ENCODE data around the gene NECTIN1.
A peak's percentile ranks its signal among the peaks of the same experiment; 100 is the strongest.

The NECTIN1 gene

GRCh38 chr11:119772641-119773415, 43.8 kb upstream of the NECTIN1 start:
- peak overlapping the region; percentile 58 for H3K27ac ChIP-seq
- peak; percentile 72 for TF ChIP-seq CTCF (conservative IDR thresholded peaks at IDR 0.05)

DNA sequence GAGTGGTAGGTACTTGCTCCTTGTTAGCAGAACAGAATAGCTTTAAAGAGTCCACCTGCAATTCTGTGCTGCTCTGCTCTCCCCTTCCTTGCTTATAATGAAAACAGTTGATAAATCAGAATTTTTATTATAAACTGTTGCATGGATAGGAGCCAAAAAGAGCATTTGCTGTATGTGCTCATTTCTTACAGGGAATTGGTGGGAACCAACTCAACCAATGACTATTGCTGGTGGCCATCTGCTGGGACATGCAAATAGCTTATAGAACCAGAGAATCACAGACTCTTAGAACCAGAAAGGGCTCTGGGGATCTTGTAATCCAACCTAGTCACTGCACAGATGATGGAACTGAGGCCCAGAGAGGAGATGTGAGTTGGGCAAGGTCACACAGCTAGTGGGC, 43.1 kb upstream of the NECTIN1 start:
- TF ChIP-seq CTCF (conservative IDR thresholded peaks at IDR 0.05), result no peak
- H3K27ac ChIP-seq, result 0 out of 2 replicates have a peak overlapping the region, but pooled peaks have one; percentile 58

DNA sequence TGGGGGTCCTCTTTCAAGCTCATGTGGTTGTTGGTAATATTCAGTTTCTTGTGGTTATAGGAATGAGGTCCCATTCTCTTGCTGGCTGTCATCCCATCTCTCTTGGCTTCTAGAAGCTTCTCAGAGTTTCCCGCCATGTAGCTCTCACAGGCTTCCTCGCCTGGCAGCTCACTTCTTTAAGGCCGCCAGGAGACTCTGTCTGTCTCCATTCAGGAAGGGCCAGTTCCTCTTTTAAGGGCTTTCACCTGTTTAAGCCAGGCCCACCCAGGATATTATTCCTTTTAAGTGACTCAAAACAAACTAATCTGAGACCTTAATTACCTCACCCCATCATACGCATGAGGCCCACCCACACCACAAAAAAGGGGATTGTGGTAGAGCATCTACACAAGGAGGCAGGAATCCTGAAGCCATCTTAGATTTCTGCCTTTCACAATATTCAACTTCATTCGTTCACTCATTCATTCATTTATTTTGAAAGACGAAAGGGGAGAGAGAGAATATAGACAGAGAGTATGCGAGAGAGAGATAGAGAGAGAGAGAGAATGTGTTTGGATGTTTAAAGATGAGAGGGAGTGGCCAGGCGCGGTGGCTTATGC, 42.3 kb upstream of the NECTIN1 start:
- TF ChIP-seq CTCF (conservative IDR thresholded peaks at IDR 0.05), result no peak
- H3K27ac ChIP-seq, result no peak overlapping the region

- no peak for TF ChIP-seq CTCF (conservative IDR thresholded peaks at IDR 0.05)
- no peak overlapping the region for H3K27ac ChIP-seq
These were observed 36.6 kb upstream of the NECTIN1 start for GRCh38 chr11:119765628-119766027.

- TF ChIP-seq CTCF (conservative IDR thresholded peaks at IDR 0.05), result no peak
- no peak overlapping the region for H3K27ac ChIP-seq
These were observed 35.3 kb upstream of the NECTIN1 start for GRCh38 chr11:119764108-119764868.

GRCh38 chr11:119763071-119763728, 34.2 kb upstream of the NECTIN1 start:
- no peak for TF ChIP-seq CTCF (conservative IDR thresholded peaks at IDR 0.05)
- H3K27ac ChIP-seq, result no peak overlapping the region
